ENCODE data around the gene EOGT.
A peak's percentile ranks its signal among the peaks of the same experiment; 100 is the strongest.

EOGT gene

GRCh38 chr3:69013253-69014021 lies at the start of gene EOGT:
Gene EOGT, minus strand, starts transcription at chr3:69013684. Its CDS starts 3,838 bp downstream, at chr3:69009846.
- DNase-seq (ENCODE audit: low read depth in 2 of 2): peak; percentile 69 to 81

- no peak for DNase-seq (ENCODE audit: low read depth in 2 of 2)
These were observed 46.2 kb upstream of the EOGT start for GRCh38 chr3:69059688-69060087.

DNA sequence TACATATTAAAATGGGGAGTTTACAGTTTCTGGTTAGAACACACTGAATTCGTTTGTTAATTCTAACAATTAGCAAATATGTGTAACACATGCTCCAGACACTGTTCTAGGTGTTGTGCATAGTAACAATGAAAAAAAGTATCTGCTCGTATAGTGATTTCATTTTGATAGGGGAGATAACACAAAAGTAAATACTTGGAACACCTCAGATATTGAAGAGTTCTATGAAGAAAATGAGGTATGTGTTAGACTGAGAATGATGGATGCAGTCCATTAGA lies 45.4 kb upstream of the EOGT start:
- no peak for DNase-seq (ENCODE audit: low read depth in 2 of 2)

GRCh38 chr3:69058180-69058946 lies 44.9 kb upstream of the EOGT start:
- DNase-seq (ENCODE audit: low read depth in 2 of 2): no peak

DNA sequence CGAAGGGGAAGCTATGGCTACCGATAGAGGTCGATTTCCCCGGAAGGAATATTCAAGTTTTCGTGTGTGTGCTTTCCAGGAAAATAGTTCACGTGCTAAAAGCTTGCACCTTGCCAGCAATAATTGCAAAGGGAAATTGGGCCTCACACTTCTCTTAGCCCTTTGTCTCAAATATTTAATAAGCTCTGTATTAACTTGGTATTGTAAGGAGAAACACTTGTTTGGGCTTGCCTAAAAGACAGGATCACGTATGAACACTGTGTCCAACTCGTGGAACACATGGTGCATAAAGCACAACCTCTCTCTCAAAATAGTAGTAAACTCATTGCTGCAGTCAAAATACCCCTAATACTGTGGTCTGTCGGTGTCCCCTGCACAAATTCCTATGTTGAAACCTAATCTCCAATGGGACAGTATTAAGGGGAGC lies 39.0 kb upstream of the EOGT start:
- no peak for DNase-seq (ENCODE audit: low read depth in 2 of 2)

GRCh38 chr3:69051756-69052471 lies 38.4 kb upstream of the EOGT start, which contains the start of gene TMF1:
Gene TMF1, minus strand, starts transcription at chr3:69052333. Its CDS starts 247 bp downstream, at chr3:69052086.
- DNase-seq (ENCODE audit: low read depth in 2 of 2): peak; percentile 95 to 97

DNA sequence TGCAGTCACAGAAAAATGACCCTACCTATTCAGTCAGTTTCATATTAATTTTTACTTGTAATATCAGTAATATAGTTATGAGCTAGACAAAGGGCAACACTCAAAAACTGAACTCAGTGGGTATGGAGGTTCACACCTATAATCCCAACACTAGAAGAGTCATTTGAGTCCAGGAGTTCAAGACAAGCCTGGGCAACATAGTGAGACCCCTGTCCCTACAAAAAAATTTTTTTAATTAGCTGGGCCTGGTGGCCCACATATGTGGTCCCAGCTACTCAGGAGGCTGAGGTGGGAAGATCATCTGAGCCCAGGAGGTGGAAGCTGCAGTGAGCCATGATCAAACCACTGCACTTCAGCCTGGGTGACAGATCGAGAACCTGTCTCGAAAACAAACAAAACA lies 35.5 kb upstream of the EOGT start:
- no peak for DNase-seq (ENCODE audit: low read depth in 2 of 2)

DNA sequence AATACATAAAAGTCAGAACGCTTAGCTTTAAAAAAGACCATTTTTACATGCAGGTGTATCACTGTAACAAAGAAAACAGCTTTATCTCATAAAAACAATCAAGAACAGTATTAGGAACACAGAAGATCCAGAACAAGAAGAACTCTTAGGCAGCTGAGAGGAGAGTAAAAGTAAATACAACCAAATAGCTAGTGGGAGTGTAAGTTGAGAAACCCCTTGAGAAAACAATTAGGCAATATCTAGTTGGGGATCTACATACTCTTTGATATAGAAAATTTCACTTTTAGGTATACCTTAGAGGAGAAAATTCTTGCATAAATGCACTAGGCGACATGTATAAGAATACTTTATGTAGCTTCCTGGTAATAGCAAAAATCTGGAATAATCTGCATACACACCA lies 31.1 kb upstream of the EOGT start:
- no peak for DNase-seq (ENCODE audit: low read depth in 2 of 2)

DNA sequence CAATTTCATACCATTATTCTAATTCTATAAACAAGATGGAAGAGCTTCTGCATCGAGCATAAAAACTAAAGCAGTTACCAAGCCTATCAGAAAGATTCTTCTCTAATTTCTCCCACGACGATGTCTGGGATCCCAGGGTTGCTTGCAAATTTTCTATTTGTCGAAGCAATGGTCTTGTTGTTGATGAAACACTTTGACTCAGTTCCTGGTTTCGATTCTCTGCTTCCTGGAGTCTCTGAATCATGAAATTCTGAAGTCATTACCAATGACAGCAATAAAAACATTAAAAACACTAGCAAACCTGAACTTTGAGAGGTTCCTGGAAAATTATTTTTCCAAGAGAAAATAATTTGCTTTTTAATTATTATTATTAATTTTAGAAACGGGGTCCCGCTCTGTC lies 20.0 kb upstream of the EOGT start:
- no peak for DNase-seq (ENCODE audit: low read depth in 2 of 2)

GRCh38 chr3:69032737-69033136 lies 19.3 kb upstream of the EOGT start:
- DNase-seq (ENCODE audit: low read depth in 2 of 2): no peak

DNA sequence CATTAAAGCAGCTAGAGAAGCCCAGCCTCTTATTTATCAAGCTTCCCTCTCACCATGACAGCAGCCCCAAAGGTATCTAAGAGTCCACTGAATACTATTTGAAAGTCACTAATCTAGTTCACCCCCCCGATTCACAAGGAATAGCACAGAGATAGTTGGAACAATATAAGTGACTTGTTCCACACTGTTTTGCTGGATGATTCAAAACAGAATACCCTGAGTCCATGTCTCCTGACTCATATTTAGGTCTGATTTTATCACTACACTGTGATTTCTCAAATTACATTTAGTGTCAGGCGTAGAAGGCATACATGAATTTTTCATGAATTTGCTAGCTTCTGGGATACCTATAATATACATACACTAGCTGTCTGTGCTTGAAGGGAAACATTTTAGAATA lies 18.7 kb upstream of the EOGT start:
- no peak for DNase-seq (ENCODE audit: low read depth in 2 of 2)

DNA sequence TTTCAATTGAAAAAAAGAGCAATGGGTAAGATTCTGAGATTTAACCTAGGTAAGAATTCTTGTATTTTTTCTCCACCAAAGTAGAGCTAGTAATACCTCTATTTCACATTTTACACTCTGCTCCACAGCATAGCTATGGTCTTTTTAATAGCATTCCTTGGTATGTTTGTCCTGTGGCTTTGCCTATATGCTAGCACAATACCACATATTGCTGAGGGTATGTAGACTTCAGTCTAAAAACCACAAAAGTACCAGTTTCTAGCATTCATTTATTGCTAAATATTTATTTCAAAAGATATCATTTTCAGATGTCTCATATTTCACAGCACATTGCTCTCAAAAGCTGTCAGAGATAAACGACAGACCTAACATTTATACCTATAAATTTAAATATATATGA lies 18.2 kb upstream of the EOGT start:
- DNase-seq (ENCODE audit: low read depth in 2 of 2): no peak

DNA sequence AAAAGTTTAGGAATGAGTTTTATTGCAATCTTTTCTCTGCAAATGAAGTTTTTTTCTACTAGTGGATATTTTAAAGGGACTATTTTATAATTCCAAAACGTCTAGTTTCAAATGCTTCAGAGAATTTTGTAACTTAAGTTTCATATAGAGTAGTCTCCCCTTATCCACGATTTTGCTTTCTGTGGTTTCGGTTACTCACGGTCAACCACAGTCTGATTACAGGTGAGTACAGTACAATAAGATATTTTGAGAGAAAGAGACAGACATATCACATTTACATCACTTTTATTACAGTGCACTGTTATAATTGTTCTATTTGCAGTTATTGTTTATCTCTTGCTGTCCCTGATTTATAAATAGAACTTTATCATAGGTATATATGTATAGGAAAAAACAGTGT lies 7.4 kb upstream of the EOGT start:
- DNase-seq (ENCODE audit: low read depth in 2 of 2): no peak

DNA sequence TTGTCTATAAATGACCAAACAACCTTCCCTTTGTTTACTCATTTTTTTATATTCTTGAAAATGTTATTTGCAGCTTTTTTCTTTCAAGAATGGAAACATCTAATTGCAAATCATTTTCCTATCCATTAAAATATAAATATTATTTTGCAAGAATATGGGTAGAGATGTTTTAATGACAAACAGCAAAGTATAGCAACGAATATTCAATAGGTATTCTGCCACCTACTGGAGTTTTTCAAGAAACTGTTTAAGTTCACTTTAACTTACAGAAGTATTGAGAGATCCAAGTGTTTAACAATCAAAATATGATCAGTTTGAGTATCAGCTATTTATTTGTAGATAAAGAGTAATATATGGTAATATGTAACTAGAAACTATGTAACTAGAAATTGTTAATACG lies 6.9 kb upstream of the EOGT start:
- DNase-seq (ENCODE audit: low read depth in 2 of 2): no peak

GRCh38 chr3:69016901-69017300 lies 3.4 kb upstream of the EOGT start:
- DNase-seq (ENCODE audit: low read depth in 2 of 2): no peak

GRCh38 chr3:69016102-69016501 lies 2.6 kb upstream of the EOGT start:
- DNase-seq (ENCODE audit: low read depth in 2 of 2): no peak

DNA sequence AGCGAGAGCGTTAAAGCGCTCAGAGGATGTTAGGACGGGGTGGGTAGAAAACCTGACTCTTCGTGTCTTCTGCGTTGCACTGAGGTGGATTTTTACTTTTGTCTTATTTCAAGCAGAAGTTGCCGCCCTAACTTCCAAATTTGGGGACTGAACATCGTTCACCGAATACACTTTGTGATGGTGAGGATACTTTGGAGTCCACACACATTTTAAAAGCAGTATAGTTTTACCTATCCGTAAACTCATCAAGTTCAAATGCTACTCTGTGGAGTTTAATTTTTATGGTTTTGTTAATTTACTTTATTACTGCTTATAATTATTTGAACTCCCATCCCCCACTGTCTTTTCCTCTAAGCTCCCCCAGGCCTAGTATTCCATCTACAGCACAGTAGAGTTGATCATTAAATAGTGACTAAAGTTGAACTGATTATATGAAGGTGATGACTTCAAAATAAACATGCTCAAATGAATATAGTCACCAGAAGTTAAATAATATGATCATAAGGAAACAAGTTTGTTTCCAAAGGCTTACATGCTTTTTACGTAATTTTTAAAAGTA lies 617 bp upstream of the EOGT start:
- DNase-seq (ENCODE audit: low read depth in 2 of 2): no peak

GRCh38 chr3:69012800-69013252 lies 658 bp downstream of the EOGT start:
- DNase-seq (ENCODE audit: low read depth in 2 of 2): no peak

- DNase-seq (ENCODE audit: low read depth in 2 of 2): no peak
These were observed 1.2 kb downstream of the EOGT start for GRCh38 chr3:69012100-69012799.

GRCh38 chr3:69011096-69011730 lies 2.3 kb downstream of the EOGT start:
- no peak for DNase-seq (ENCODE audit: low read depth in 2 of 2)
